Urinary bladder (tissue), 4 donors: ENCODE measurements around the gene LEO1. TPM values are rescaled to one million over a fixed set of nuclear protein-coding genes. Genes with fewer than 3 reads are reported as not detected.

ENCODE experiments used
- DNase-seq: peaks from one replicate; pipeline ENCODE4 v3.0.0-alpha.2; 2015; ENCODE audit errors: extremely low spot score
- H3K27ac ChIP-seq: one replicate; pipeline ENCODE4 v1.5.1; 2013; ENCODE audit warnings: low read depth, mild to moderate bottlenecking, moderate library complexity
- H3K36me3 ChIP-seq: one replicate; pipeline ENCODE4 v1.6.1; 2013; ENCODE audit warnings: mild to moderate bottlenecking, moderate library complexity; ENCODE audit not compliant: insufficient read depth
- H3K4me1 ChIP-seq: one replicate; pipeline ENCODE4 v1.6.1; 2013; ENCODE audit warnings: mild to moderate bottlenecking, moderate library complexity; ENCODE audit not compliant: insufficient read depth
- H3K4me3 ChIP-seq: one replicate; pipeline ENCODE4 v1.5.1; 2013; ENCODE audit warnings: low read depth, low read length
- WGBS: extraction: QIAGEN DNeasy Blood & Tissue Kit; methylation state at CpG from one replicate; pipeline ENCODE4 v1.1.7; 2013; 5-methylcytosine and 5-hydroxymethylcytosine counted together
- polyA plus RNA-seq: library from polyadenylated mRNA; stranded (reverse); fragments of 200-250 nt; gene quantifications from one replicate; pipeline ENCODE4 v1.2.3, GENCODE V29; 2013
- small RNA-seq: library from RNA; depleted of rRNA; stranded (forward); fragments of <200 nt; gene quantifications from one replicate; pipeline ENCODE3, GENCODE V24; 2014
- total RNA-seq: library from RNA; depleted of rRNA; stranded (reverse); fragments of >200 nt; gene quantifications from one replicate; pipeline ENCODE4 v1.2.3, GENCODE V29; 2014
- donor health status: healthy with polysubstance abuse.
- donor health status: healthy.

Gene LEO1
- total and polyA plus RNA-seq, 2 donors = 12.7 to 25.5 TPM

DNA sequence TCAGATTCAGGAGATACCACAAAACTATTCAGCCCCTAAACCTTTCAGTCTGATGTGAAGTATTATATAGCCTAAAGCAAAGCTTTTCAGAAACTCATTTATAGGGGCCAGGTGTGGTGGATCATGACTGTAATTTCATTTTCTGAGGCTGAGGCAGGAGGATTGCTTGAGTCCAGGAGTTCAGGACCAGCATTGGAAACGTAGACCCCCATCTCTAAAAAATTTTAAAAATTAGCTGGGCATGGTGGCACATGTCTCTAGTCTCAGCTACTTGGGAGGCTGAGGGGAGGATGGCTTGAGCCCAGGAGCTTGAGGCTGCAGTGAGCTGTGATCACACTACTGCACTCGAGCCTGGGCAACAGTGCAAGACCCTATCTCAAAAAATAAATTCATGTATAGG lies 82.1 kb downstream of the LEO1 start:
- DNase-seq = no peak
- Histone ChIP-seq H3K4me3 (no peak overlapping the region), H3K27ac (no peak overlapping the region), H3K36me3 (peaks cover 2% of the 10 kb centered on the region), H3K4me1 (no peaks in the 10 kb centered on the region)
- WGBS = 95% methylated on average over 2 of the region's 2 CpGs

GRCh38 chr15:51888593-51889195 lies 82.9 kb downstream of the LEO1 start:
- no peaks in the 10 kb centered on the region for H3K36me3 ChIP-seq
- no peaks in the 10 kb centered on the region for H3K4me1 ChIP-seq
- no peak overlapping the region for H3K4me3 ChIP-seq
- WGBS = 30% methylated on average over 2 of the region's 2 CpGs
- no peak overlapping the region for H3K27ac ChIP-seq
- no peak for DNase-seq

Small RNA genes within 50 kb of the gene (small RNA-seq; reads per million reads assigned to genes)
- not detected for gene RNU6-90P

Other genes starting within 250 kb of the LEO1 start
- 11.1 TPM for gene LYSMD2, start 234.1 kb downstream of the LEO1 start, total RNA-seq
- gene LYSMD2, start 234.1 kb downstream of the LEO1 start, polyA plus RNA-seq = 11.2 TPM
- 34.0 TPM for gene TMOD2, start 220.2 kb downstream of the LEO1 start, total RNA-seq
- 5.7 TPM for gene TMOD2, start 220.2 kb downstream of the LEO1 start, polyA plus RNA-seq
- 53.8 TPM for gene TMOD3, start 142.1 kb downstream of the LEO1 start, total RNA-seq
- gene TMOD3, start 142.1 kb downstream of the LEO1 start, polyA plus RNA-seq = 11.6 TPM
- 50.8 TPM for gene MAPK6, start 47.4 kb upstream of the LEO1 start, total RNA-seq
- gene MAPK6, start 47.4 kb upstream of the LEO1 start, polyA plus RNA-seq = 16.2 TPM
- not detected for gene BCL2L10, start 141.0 kb upstream of the LEO1 start, total RNA-seq
- gene BCL2L10, start 141.0 kb upstream of the LEO1 start, polyA plus RNA-seq = 0.73 TPM
- 25.5 TPM for gene GNB5, start 219.6 kb upstream of the LEO1 start, total RNA-seq
- gene GNB5, start 219.6 kb upstream of the LEO1 start, polyA plus RNA-seq = 38.8 TPM